MM.1S (cell line): ENCODE results near the gene CPEB4.

Source experiments
- CTCF ChIP-seq: fragments of 300-600 bp; sonication (generic); IDR thresholded peaks from 2 replicates; pipeline ENCODE4 v1.5.1; 2016; ENCODE audit warnings: antibody characterized with exemption, low read length, mixed read lengths
- EZH2 ChIP-seq: fragments of 300-600 bp; sonication (generic); optimal IDR thresholded peaks from 2 replicates; pipeline ENCODE3; 2017; ENCODE audit warnings: low read depth, mild to moderate bottlenecking, antibody characterized with exemption, low read length, mixed read lengths

- TF ChIP-seq CTCF: no peak
- no peak for TF ChIP-seq EZH2
Measured at GRCh38 chr5:173885475-173886010, 2.6 kb upstream of the CPEB4 start.
